Measurements from ENCODE around the gene GMPR2.

DNA sequence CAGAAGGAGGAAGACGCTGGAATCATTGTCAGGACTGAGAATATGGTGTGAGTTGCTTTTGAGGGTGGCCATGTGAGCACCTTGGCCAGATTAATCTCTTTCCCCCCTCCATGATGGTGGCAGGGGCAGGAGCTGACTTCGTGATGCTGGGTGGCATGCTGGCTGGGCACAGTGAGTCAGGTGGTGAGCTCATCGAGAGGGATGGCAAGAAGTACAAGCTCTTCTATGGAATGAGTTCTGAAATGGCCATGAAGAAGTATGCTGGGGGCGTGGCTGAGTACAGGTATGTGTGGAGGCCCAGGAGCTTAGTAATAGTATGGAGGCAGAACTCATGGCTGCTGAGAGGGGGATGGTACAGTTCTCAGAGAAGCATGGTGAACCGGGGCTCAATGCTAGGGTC, 5.4 kb downstream of the GMPR2 start:
- TF ChIP-seq, protein P1, sequence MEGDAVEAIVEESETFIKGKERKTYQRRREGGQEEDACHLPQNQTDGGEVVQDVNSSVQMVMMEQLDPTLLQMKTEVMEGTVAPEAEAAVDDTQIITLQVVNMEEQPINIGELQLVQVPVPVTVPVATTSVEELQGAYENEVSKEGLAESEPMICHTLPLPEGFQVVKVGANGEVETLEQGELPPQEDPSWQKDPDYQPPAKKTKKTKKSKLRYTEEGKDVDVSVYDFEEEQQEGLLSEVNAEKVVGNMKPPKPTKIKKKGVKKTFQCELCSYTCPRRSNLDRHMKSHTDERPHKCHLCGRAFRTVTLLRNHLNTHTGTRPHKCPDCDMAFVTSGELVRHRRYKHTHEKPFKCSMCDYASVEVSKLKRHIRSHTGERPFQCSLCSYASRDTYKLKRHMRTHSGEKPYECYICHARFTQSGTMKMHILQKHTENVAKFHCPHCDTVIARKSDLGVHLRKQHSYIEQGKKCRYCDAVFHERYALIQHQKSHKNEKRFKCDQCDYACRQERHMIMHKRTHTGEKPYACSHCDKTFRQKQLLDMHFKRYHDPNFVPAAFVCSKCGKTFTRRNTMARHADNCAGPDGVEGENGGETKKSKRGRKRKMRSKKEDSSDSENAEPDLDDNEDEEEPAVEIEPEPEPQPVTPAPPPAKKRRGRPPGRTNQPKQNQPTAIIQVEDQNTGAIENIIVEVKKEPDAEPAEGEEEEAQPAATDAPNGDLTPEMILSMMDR (IDR thresholded peaks at IDR 0.05) = no peak
- no peak for TF ChIP-seq POLR2A (IDR thresholded peaks at IDR 0.05)

Measured in testis (tissue), 2 donors.